Measurements from ENCODE around the gene SP8. TPM values are rescaled to one million over a fixed set of nuclear protein-coding genes. Genes with fewer than 3 reads are reported as not detected.

SP8 gene
- total RNA-seq, 1 donor from 2014 or later: 1.1 TPM

GRCh38 chr7:20788420-20788990, 1.8 kb upstream of the SP8 start:
- no peak overlapping the region for H3K27ac Mint-ChIP-seq
- peaks cover 87% of the 10 kb centered on the region for H3K27me3 Mint-ChIP-seq
- no peak for TF ChIP-seq CTCF (IDR thresholded peaks at IDR 0.05; ENCODE audit: unreplicated experiment)
- H3K36me3 Mint-ChIP-seq (ENCODE audit: insufficient read depth): no peaks in the 10 kb centered on the region
- no peak overlapping the region for H3K4me3 Mint-ChIP-seq (ENCODE audit: low read depth)
- no peak for DNase-seq (ENCODE audit: low spot score, unreplicated experiment)
- peaks cover 17% of the 10 kb centered on the region for H3K4me1 Mint-ChIP-seq (ENCODE audit: low read depth)
- H3K9me3 Mint-ChIP-seq (ENCODE audit: low read depth): no peaks in the 10 kb centered on the region

GRCh38 chr7:20787660-20788419, 1.2 kb upstream of the SP8 start:
- DNase-seq (ENCODE audit: low spot score, unreplicated experiment): no peak
- no peak for TF ChIP-seq CTCF (IDR thresholded peaks at IDR 0.05; ENCODE audit: unreplicated experiment)
- Mint-ChIP-seq H3K9me3 (ENCODE audit: low read depth) (no peaks in the 10 kb centered on the region), H3K27ac (peak overlapping the region; percentile 66), H3K27me3 (peaks cover 87% of the 10 kb centered on the region), H3K4me3 (ENCODE audit: low read depth) (peak overlapping the region; percentile 76), H3K4me1 (ENCODE audit: low read depth) (peaks cover 17% of the 10 kb centered on the region), H3K36me3 (ENCODE audit: insufficient read depth) (no peaks in the 10 kb centered on the region)

- no peak for DNase-seq (ENCODE audit: low spot score, unreplicated experiment)
- Mint-ChIP-seq H3K4me1 (ENCODE audit: low read depth) (peaks cover 18% of the 10 kb centered on the region), H3K4me3 (ENCODE audit: low read depth) (peak overlapping the region; percentile 76), H3K27me3 (peaks cover 84% of the 10 kb centered on the region), H3K27ac (peak overlapping the region; percentile 25), H3K9me3 (ENCODE audit: low read depth) (no peaks in the 10 kb centered on the region), H3K36me3 (ENCODE audit: insufficient read depth) (no peaks in the 10 kb centered on the region)
- TF ChIP-seq CTCF (IDR thresholded peaks at IDR 0.05; ENCODE audit: unreplicated experiment): no peak
Observed at GRCh38 chr7:20786421-20786778, 286 bp downstream of the SP8 start.

- TF ChIP-seq CTCF (IDR thresholded peaks at IDR 0.05; ENCODE audit: unreplicated experiment): no peak
- H3K4me3 Mint-ChIP-seq (ENCODE audit: low read depth): peak overlapping the region; percentile 76
- peak overlapping the region; percentile 25 for H3K27ac Mint-ChIP-seq
- DNase-seq (ENCODE audit: low spot score, unreplicated experiment): no peak
- H3K9me3 Mint-ChIP-seq (ENCODE audit: low read depth): no peaks in the 10 kb centered on the region
- peaks cover 84% of the 10 kb centered on the region for H3K27me3 Mint-ChIP-seq
- H3K36me3 Mint-ChIP-seq (ENCODE audit: insufficient read depth): no peaks in the 10 kb centered on the region
- peaks cover 17% of the 10 kb centered on the region for H3K4me1 Mint-ChIP-seq (ENCODE audit: low read depth)
Observed at GRCh38 chr7:20786049-20786412, 655 bp downstream of the SP8 start.

GRCh38 chr7:20785157-20786048, 1.3 kb downstream of the SP8 start:
- Mint-ChIP-seq H3K27me3 (peaks cover 85% of the 10 kb centered on the region), H3K9me3 (ENCODE audit: low read depth) (no peaks in the 10 kb centered on the region)
- TF ChIP-seq CTCF (IDR thresholded peaks at IDR 0.05; ENCODE audit: unreplicated experiment): no peak

More at GRCh38 chr7:20785157-20786048, 1.3 kb downstream of the SP8 start:
- Mint-ChIP-seq H3K36me3 (ENCODE audit: insufficient read depth) (no peaks in the 10 kb centered on the region), H3K27ac (no peak overlapping the region), H3K4me1 (ENCODE audit: low read depth) (peaks cover 17% of the 10 kb centered on the region), H3K4me3 (ENCODE audit: low read depth) (peak overlapping the region; percentile 76)
- no peak for DNase-seq (ENCODE audit: low spot score, unreplicated experiment)
